KMS-11 (cell line): ENCODE results near the gene FAM135A.

Experiments
- H2AFZ ChIP-seq: fragments of 200-600 bp; sonication (generic); 2 replicates; pipeline ENCODE4 v1.6.1; 2016; ENCODE audit warnings: antibody characterized with exemption, mixed run types, low read depth
- H3K27ac ChIP-seq: fragments of 200-600 bp; sonication (generic); 2 replicates; pipeline ENCODE4 v1.6.1; 2016; ENCODE audit warnings: mild to moderate bottlenecking, mixed run types
- H3K27me3 ChIP-seq: fragments of 200-600 bp; sonication (generic); 2 replicates; pipeline ENCODE4 v1.6.1; 2017; ENCODE audit warnings: mild to moderate bottlenecking, low read depth, mixed run types, moderate library complexity; ENCODE audit not compliant: insufficient read depth
- H3K36me3 ChIP-seq: fragments of 200-600 bp; sonication (generic); 2 replicates; pipeline ENCODE4 v1.6.1; 2017; ENCODE audit warnings: mild to moderate bottlenecking, mixed run types; ENCODE audit not compliant: insufficient read depth
- H3K4me1 ChIP-seq: fragments of 200-600 bp; sonication (generic); 2 replicates; pipeline ENCODE4 v1.6.1; 2016; ENCODE audit warnings: mild to moderate bottlenecking, low read depth, mixed run types; ENCODE audit not compliant: poor library complexity, severe bottlenecking
- H3K4me2 ChIP-seq: fragments of 200-600 bp; sonication (generic); 2 replicates; pipeline ENCODE4 v1.7.0; 2016; ENCODE audit warnings: mild to moderate bottlenecking, mixed run types
- H3K4me3 ChIP-seq: fragments of 200-600 bp; sonication (generic); IDR thresholded peaks from 2 replicates; pipeline ENCODE4 v1.6.1; 2017; ENCODE audit warnings: low read depth, low read length, mixed read lengths; ENCODE audit not compliant: insufficient read depth
- H3K79me2 ChIP-seq: fragments of 200-600 bp; sonication (generic); 2 replicates; pipeline ENCODE4 v1.6.1; 2016; ENCODE audit warnings: low read depth, mixed run types; ENCODE audit not compliant: insufficient read depth
- H3K9ac ChIP-seq: fragments of 200-600 bp; sonication (generic); 2 replicates; pipeline ENCODE4 v1.6.1; 2016; ENCODE audit warnings: mild to moderate bottlenecking, mixed run types
- H4K20me1 ChIP-seq: fragments of 200-600 bp; sonication (generic); 2 replicates; pipeline ENCODE4 v1.6.1; 2016; ENCODE audit warnings: mild to moderate bottlenecking, mixed run types; ENCODE audit not compliant: insufficient read depth
- TF ChIP-seq, protein P1 (sequence below): fragments of 200-600 bp; sonication (generic); conservative IDR thresholded peaks from 2 replicates; pipeline ENCODE4 v1.6.1; 2017; ENCODE audit warnings: low read depth, mild to moderate bottlenecking, antibody characterized with exemption, low read length, moderate library complexity, mixed read lengths

Gene FAM135A

DNA sequence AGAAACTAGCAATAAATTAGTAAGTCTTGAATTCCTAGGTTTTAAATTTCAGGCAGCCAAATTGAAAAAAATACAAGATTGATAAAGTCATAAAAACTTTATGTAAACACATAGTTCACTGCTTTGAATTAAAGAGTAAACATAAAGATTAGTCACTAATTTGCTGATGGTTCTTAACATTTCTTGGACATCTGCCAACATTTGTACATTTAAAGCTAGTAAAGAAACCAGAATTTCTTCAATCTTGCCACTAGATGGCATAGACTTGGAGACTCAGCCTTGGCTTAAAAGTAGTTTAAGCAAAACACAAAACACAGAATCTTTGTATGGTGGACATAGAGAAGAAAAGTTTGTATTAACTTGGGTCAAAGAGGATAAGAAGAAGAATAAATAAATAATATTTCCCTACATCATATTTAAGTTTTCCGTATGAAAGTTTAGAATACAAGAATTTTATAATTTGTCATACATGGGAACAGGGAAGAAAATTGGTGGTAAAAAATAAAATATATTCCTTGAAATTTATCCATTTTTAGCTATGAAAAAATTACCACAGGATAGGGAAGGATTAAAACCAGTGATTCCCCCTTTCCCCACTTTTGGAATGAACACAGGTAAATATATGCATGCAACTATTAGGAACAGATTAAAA is 41.7 kb upstream of the FAM135A start:
- Histone ChIP-seq H3K27ac (no peak overlapping the region), H2AFZ (no peak overlapping the region), H3K4me2 (no peak overlapping the region)

DNA sequence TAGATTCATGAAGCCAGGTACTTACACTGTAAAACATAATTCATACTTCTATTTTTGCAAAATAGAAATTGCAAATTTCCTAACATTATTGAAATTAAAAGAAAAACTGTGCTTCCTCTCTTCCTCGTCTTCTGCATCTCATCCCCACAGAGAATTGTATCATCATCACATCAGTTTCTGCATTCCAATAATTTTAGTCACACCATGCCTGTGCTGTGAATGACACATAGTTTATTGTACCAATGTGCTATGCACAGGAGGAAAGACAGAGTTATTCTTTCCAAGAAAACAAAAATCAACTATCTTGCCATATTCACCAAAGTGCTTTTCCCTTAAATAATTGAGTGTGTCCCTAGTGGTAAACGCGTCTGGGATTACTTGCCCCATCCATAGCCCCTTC is 38.1 kb upstream of the FAM135A start:
- TF ChIP-seq, protein P1, sequence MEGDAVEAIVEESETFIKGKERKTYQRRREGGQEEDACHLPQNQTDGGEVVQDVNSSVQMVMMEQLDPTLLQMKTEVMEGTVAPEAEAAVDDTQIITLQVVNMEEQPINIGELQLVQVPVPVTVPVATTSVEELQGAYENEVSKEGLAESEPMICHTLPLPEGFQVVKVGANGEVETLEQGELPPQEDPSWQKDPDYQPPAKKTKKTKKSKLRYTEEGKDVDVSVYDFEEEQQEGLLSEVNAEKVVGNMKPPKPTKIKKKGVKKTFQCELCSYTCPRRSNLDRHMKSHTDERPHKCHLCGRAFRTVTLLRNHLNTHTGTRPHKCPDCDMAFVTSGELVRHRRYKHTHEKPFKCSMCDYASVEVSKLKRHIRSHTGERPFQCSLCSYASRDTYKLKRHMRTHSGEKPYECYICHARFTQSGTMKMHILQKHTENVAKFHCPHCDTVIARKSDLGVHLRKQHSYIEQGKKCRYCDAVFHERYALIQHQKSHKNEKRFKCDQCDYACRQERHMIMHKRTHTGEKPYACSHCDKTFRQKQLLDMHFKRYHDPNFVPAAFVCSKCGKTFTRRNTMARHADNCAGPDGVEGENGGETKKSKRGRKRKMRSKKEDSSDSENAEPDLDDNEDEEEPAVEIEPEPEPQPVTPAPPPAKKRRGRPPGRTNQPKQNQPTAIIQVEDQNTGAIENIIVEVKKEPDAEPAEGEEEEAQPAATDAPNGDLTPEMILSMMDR, result no peak
- Histone ChIP-seq H3K4me3 (no peak overlapping the region), H3K4me2 (no peak overlapping the region), H3K36me3 (no peaks in the 10 kb centered on the region), H3K4me1 (peaks cover 4% of the 10 kb centered on the region), H3K27ac (no peak overlapping the region), H4K20me1 (no peaks in the 10 kb centered on the region), H3K79me2 (no peaks in the 10 kb centered on the region), H3K27me3 (no peaks in the 10 kb centered on the region), H3K9ac (no peak overlapping the region), H2AFZ (no peak overlapping the region)

More for the DNA sequence above, 41.7 kb upstream of the FAM135A start:
- Histone ChIP-seq H3K27me3 (no peaks in the 10 kb centered on the region), H3K79me2 (no peaks in the 10 kb centered on the region), H3K36me3 (no peaks in the 10 kb centered on the region), H4K20me1 (no peaks in the 10 kb centered on the region), H3K4me1 (peaks cover 8% of the 10 kb centered on the region), H3K4me3 (no peak overlapping the region), H3K9ac (no peak overlapping the region)
- TF ChIP-seq, protein P1, result peak; percentile 62

DNA sequence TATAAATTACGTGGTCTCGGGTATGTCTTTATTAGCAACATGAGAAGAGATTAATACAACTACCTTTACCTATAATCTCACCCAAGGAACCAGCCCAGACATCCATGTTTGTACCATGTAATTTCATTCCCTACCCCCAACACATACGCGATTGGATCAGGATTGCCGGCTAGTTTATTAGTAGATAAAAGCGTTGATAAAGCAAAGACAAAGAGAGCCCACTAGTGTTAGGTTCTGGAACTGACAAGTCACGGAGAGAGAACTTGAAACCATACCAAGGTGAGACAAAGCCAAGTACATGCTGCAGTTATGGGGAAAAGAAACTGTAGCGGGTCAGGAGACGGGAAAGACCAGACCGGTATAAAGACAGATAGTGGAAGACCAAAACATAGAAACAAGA is 37.4 kb upstream of the FAM135A start:
- no peaks in the 10 kb centered on the region for H4K20me1 ChIP-seq
- H3K9ac ChIP-seq, result no peak overlapping the region
- H3K4me2 ChIP-seq, result no peak overlapping the region
- TF ChIP-seq, protein P1, result no peak
- H3K4me1 ChIP-seq, result peaks cover 4% of the 10 kb centered on the region
- H3K27ac ChIP-seq, result no peak overlapping the region
- H3K4me3 ChIP-seq, result no peak overlapping the region
- no peaks in the 10 kb centered on the region for H3K79me2 ChIP-seq
- no peaks in the 10 kb centered on the region for H3K27me3 ChIP-seq
- H2AFZ ChIP-seq, result no peak overlapping the region
- no peaks in the 10 kb centered on the region for H3K36me3 ChIP-seq

DNA sequence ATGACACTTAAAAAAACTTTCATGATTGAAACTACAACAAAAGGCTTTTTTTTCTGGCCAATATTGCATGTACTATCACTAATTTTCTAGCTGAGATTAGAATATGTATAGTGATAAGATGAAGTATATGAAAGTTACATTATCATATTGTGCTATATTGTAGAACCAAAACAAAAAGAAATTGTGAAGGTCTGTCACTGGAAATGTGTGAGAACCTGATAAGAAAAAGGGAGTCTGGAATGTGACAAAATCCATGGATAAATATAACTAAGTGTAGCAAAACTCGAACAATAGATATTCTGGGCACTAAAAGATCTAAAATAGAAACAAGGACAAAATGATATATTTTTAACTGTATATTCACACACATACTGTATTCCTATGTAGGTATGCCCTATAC is 36.7 kb upstream of the FAM135A start:
- Histone ChIP-seq H3K9ac (no peak overlapping the region), H2AFZ (no peak overlapping the region), H3K4me1 (no peaks in the 10 kb centered on the region), H3K79me2 (no peaks in the 10 kb centered on the region), H3K27me3 (no peaks in the 10 kb centered on the region), H3K36me3 (no peaks in the 10 kb centered on the region), H4K20me1 (no peaks in the 10 kb centered on the region), H3K4me2 (no peak overlapping the region), H3K4me3 (no peak overlapping the region), H3K27ac (no peak overlapping the region)
- TF ChIP-seq, protein P1, result no peak
